ENCODE data around the gene XPNPEP2. TPM values are rescaled to one million over a fixed set of nuclear protein-coding genes. Genes with fewer than 3 reads are reported as not detected.

The XPNPEP2 gene
- total and polyA plus RNA-seq, 9 donors = 3.0 to 12.9 (median 4.7) TPM

GRCh38 chrX:129760155-129760554 lies 21.4 kb downstream of the XPNPEP2 start:
- no peak for DNase-seq
- no peak overlapping the region for H3K27ac ChIP-seq (ENCODE audit: low read length)

DNA sequence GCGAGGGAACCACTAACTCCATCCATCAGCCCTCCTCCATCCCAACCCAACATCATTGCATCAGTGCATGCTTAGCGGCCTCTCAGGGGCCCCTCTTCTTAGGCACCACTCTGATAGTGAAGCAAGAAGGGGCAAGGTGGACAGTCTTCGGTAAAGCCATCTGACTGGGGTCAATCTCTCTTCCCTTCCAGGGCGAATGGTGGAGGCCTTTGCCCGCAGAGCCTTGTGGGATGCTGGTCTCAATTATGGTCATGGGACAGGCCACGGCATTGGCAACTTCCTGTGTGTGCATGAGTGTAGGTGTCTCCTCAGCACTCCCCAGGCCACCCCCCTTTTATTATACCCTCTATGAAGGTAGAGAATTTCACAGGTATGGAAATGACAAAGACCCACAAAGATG lies 22.2 kb downstream of the XPNPEP2 start:
- Histone ChIP-seq H3K27ac (ENCODE audit: low read length) (no peak overlapping the region), H3K27me3 (ENCODE audit: control insufficient read depth, insufficient read depth, low read length) (peaks cover 18% of the 10 kb centered on the region), H3K4me3 (ENCODE audit: low read length) (no peak overlapping the region), H3K36me3 (ENCODE audit: control insufficient read depth, insufficient read depth, low read length) (no peaks in the 10 kb centered on the region), H3K4me1 (ENCODE audit: control insufficient read depth, insufficient read depth, low read length) (peaks cover 6% of the 10 kb centered on the region), H3K9me3 (replicated peaks; ENCODE audit: control insufficient read depth, low read depth, low read length) (no peaks in the 10 kb centered on the region)
- no CpG with 5 or more reads among the region's 6 CpGs for WGBS (ENCODE audit: insufficient coverage)
- no peak for DNase-seq

More at GRCh38 chrX:129760155-129760554, 21.4 kb downstream of the XPNPEP2 start:
- Histone ChIP-seq H3K36me3 (ENCODE audit: control insufficient read depth, insufficient read depth, low read length) (no peaks in the 10 kb centered on the region), H3K27me3 (ENCODE audit: control insufficient read depth, insufficient read depth, low read length) (peaks cover 24% of the 10 kb centered on the region), H3K4me1 (ENCODE audit: control insufficient read depth, insufficient read depth, low read length) (peaks cover 11% of the 10 kb centered on the region), H3K4me3 (ENCODE audit: low read length) (no peak overlapping the region), H3K9me3 (replicated peaks; ENCODE audit: control insufficient read depth, low read depth, low read length) (no peaks in the 10 kb centered on the region)
- WGBS (ENCODE audit: insufficient coverage) = 63% methylated on average over 7 of the region's 9 CpGs

DNA sequence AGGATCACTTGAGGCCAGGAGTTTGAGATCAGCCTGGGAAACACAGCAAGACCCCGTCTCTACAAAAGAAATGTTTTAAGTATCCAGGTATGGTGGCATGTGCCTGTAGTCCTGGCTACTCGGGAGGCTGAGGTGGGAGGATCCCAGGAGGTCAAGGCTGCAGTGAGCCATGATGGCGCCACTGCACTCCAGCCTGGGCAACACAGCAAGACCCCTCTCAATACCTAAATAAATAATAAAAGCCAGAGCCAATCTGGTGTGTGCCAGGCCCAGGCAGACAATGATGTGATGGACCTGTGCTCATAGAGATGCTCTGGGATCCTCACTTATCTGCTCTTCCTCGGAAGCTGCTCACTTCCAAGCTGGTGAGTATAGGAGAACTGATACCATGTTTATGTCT lies 22.8 kb downstream of the XPNPEP2 start:
- peaks cover 15% of the 10 kb centered on the region for H3K27me3 ChIP-seq (ENCODE audit: control insufficient read depth, insufficient read depth, low read length)
- no peaks in the 10 kb centered on the region for H3K9me3 ChIP-seq (replicated peaks; ENCODE audit: control insufficient read depth, low read depth, low read length)
- H3K27ac ChIP-seq (ENCODE audit: low read length) = no peak overlapping the region
- WGBS (ENCODE audit: insufficient coverage) = 20% methylated on average over 1 of the region's 4 CpGs
- no peaks in the 10 kb centered on the region for H3K36me3 ChIP-seq (ENCODE audit: control insufficient read depth, insufficient read depth, low read length)
- peaks cover 3% of the 10 kb centered on the region for H3K4me1 ChIP-seq (ENCODE audit: control insufficient read depth, insufficient read depth, low read length)
- no peak for DNase-seq
- H3K4me3 ChIP-seq (ENCODE audit: low read length) = no peak overlapping the region

DNA sequence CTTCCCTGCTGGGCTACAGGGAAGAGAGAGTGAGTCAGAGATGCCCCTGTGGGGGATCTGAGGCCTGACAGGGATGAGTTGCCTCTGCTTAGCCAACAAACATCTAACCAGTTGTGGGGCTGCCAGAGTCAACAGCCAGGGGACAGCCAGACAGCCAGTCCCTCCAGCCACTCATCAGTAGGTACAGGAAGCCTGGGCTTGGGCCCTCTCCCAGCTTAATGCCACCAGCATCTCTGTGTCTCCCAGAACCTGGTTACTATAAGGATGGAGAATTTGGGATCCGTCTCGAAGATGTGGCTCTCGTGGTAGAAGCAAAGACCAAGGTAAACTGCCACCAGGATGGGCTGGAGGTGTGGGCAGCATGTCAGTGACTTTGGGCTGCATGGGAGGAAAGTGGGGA lies 23.7 kb downstream of the XPNPEP2 start:
- DNase-seq = no peak

GRCh38 chrX:129763666-129764065 lies 24.9 kb downstream of the XPNPEP2 start:
- Histone ChIP-seq H3K36me3 (ENCODE audit: control insufficient read depth, insufficient read depth, low read length) (no peaks in the 10 kb centered on the region), H3K27ac (ENCODE audit: low read length) (no peak overlapping the region), H3K27me3 (ENCODE audit: control insufficient read depth, insufficient read depth, low read length) (peaks cover 15% of the 10 kb centered on the region), H3K9me3 (replicated peaks; ENCODE audit: control insufficient read depth, low read depth, low read length) (no peaks in the 10 kb centered on the region), H3K4me3 (ENCODE audit: low read length) (no peak overlapping the region), H3K4me1 (ENCODE audit: control insufficient read depth, insufficient read depth, low read length) (peaks cover 5% of the 10 kb centered on the region)
- DNase-seq = no peak

More for the DNA sequence above, 23.7 kb downstream of the XPNPEP2 start:
- Histone ChIP-seq H3K9me3 (replicated peaks; ENCODE audit: control insufficient read depth, low read depth, low read length) (no peaks in the 10 kb centered on the region), H3K4me3 (ENCODE audit: low read length) (no peak overlapping the region), H3K36me3 (ENCODE audit: control insufficient read depth, insufficient read depth, low read length) (no peaks in the 10 kb centered on the region), H3K27me3 (ENCODE audit: control insufficient read depth, insufficient read depth, low read length) (peaks cover 19% of the 10 kb centered on the region), H3K27ac (ENCODE audit: low read length) (no peak overlapping the region), H3K4me1 (ENCODE audit: control insufficient read depth, insufficient read depth, low read length) (peaks cover 3% of the 10 kb centered on the region)
- no CpG with 5 or more reads among the region's 3 CpGs for WGBS (ENCODE audit: insufficient coverage)

DNA sequence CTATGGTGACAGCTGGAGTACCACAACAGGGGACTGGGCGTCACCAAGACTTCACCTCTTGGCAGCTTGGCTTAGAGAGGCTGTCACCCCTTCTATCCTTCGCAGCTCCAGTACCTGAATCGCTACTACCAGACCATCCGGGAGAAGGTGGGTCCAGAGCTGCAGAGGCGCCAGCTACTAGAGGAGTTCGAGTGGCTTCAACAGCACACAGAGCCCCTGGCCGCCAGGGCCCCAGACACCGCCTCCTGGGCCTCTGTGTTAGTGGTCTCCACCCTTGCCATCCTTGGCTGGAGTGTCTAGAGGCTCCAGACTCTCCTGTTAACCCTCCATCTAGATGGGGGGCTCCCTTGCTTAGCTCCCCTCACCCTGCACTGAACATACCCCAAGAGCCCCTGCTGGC lies 29.4 kb downstream of the XPNPEP2 start:
- no peak overlapping the region for H3K27ac ChIP-seq (ENCODE audit: low read length)
- H3K4me1 ChIP-seq (ENCODE audit: control insufficient read depth, insufficient read depth, low read length) = peaks cover 9% of the 10 kb centered on the region
- no peak overlapping the region for H3K4me3 ChIP-seq (ENCODE audit: low read length)
- peaks cover 20% of the 10 kb centered on the region for H3K27me3 ChIP-seq (ENCODE audit: control insufficient read depth, insufficient read depth, low read length)
- H3K9me3 ChIP-seq (replicated peaks; ENCODE audit: control insufficient read depth, low read depth, low read length) = no peaks in the 10 kb centered on the region
- 77% methylated on average over 7 of the region's 8 CpGs for WGBS (ENCODE audit: insufficient coverage)
- DNase-seq = no peak
- no peaks in the 10 kb centered on the region for H3K36me3 ChIP-seq (ENCODE audit: control insufficient read depth, insufficient read depth, low read length)

DNA sequence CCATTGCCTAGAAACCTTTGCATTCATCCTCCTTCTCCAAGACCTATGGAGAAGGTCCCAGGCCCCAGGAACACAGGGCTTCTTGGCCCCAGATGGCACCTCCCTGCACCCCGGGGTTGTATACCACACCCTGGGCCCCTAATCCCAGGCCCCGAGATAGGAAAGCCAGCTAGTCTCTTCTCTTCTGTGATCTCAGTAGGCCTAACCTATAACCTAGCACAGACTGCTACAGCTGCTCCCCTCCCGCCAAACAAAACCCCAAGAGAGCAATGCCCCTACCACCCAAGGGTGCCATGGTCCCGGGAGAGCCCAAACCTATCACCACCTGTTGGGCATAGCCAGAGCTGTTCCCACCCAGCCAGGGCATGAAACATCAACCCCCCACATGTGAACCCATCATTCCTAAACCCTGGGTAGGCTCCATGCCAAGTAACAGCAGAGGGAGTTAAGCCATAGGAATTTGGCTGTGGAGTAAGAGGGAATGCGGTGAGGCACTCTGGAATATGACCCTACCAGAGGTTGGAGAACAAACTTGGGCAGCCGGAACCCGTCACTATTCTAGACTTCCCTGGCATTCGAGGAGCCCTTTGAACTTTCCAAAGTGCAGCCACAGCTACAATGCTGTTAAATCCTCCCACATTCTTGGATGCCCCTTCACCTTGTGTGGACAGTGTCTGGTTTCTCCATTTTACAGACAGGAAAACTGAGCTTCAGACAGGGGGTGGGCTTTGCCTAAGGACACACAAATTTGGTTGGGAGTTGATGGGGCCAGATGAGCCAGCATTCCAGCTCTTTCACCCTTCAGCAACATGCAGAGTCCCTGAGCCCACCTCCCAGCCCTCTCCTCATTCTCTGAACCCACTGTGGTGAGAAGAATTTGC lies 30.0 kb downstream of the XPNPEP2 start:
- Histone ChIP-seq H3K9me3 (replicated peaks; ENCODE audit: control insufficient read depth, low read depth, low read length) (no peaks in the 10 kb centered on the region), H3K4me3 (ENCODE audit: low read length) (no peak overlapping the region), H3K4me1 (ENCODE audit: control insufficient read depth, insufficient read depth, low read length) (peaks cover 9% of the 10 kb centered on the region), H3K27me3 (ENCODE audit: control insufficient read depth, insufficient read depth, low read length) (peaks cover 23% of the 10 kb centered on the region), H3K27ac (ENCODE audit: low read length) (no peak overlapping the region), H3K36me3 (ENCODE audit: control insufficient read depth, insufficient read depth, low read length) (no peaks in the 10 kb centered on the region)
- 65% methylated on average over 4 of the region's 8 CpGs for WGBS (ENCODE audit: insufficient coverage)
- peak; percentile 37 for DNase-seq

DNA sequence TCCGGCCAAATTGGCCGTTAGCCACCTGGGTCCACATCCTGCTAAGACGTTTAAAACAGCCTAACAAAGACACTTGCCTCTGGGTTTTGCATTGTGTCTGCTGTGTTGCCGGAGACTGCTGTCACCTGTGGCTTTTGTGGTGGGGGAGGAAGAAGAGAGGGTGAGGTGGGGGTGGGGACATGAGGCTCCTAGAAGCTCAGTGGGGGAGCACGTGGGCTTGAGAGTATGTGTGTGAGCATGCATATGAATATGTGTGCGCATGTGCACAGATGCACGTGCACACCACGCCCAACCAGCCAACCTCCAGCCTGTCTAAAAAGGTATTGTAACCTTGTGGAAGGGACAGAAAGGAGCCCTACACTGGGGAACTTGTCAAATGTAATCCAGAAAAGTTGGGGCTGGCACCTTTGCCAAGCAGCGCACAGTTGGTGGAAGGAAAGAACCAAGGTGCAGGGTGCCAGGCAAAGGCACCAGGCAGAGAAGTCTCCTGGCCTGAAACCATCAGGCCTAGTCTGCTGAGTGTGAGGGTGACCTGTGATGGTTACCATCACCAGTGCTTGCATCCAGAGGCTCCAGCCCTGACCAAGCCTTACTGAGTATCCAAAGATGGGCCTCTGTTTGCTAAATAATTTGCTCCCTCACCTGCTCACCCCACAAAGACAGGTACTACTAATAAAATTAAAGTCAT lies 30.8 kb downstream of the XPNPEP2 start:
- Histone ChIP-seq H3K9me3 (replicated peaks; ENCODE audit: control insufficient read depth, low read depth, low read length) (no peaks in the 10 kb centered on the region), H3K36me3 (ENCODE audit: control insufficient read depth, insufficient read depth, low read length) (no peaks in the 10 kb centered on the region), H3K4me1 (ENCODE audit: control insufficient read depth, insufficient read depth, low read length) (peaks cover 9% of the 10 kb centered on the region), H3K27me3 (ENCODE audit: control insufficient read depth, insufficient read depth, low read length) (peaks cover 25% of the 10 kb centered on the region), H3K27ac (ENCODE audit: low read length) (no peak overlapping the region), H3K4me3 (ENCODE audit: low read length) (no peak overlapping the region)
- 48% methylated on average over 4 of the region's 9 CpGs for WGBS (ENCODE audit: insufficient coverage)
- no peak for DNase-seq

DNA sequence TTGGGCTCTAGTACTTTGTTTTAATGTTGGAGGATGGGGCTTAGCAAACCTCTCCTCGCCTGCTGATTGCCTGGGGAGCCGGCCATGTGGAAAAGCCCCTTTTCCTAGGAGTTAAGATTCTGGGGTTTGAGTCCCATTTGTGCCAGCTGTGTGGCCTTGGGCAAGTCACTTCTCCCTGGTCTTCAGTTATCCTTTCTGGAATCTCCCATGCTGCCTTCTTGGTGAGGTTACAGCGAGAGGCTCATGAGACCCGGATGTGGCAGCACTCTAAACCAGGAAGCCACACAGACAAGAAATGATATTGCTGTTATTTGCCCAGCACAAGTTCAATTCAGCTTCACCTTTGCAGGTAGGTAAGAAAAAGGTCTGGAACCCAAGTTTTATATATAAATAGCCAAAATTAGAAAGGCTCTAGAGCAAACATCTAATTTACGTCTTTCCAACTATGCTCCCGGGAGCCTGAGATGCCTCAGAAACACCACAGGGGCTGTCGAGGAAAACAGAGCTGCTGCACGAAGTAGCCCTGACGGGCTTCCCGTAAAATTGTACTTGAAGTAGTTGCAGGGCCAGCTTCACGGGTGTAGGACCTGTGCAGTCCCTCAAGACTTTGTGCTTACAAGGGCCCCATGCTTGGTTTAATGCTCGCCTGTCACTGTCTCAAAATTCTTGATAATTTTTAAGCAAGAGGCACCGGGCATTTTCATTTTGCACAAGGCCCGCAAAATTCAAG lies 32.7 kb downstream of the XPNPEP2 start:
- no peak overlapping the region for H3K27ac ChIP-seq (ENCODE audit: low read length)
- no peak for DNase-seq

More for the DNA sequence above, 32.7 kb downstream of the XPNPEP2 start:
- Histone ChIP-seq H3K27me3 (ENCODE audit: control insufficient read depth, insufficient read depth, low read length) (peaks cover 28% of the 10 kb centered on the region), H3K4me3 (ENCODE audit: low read length) (no peak overlapping the region), H3K36me3 (ENCODE audit: control insufficient read depth, insufficient read depth, low read length) (no peaks in the 10 kb centered on the region), H3K9me3 (replicated peaks; ENCODE audit: control insufficient read depth, low read depth, low read length) (no peaks in the 10 kb centered on the region), H3K4me1 (ENCODE audit: control insufficient read depth, insufficient read depth, low read length) (peaks cover 9% of the 10 kb centered on the region)
- WGBS (ENCODE audit: insufficient coverage) = 71% methylated on average over 7 of the region's 14 CpGs

All from muscle of leg (tissue), 11 donors.